ENCODE data around the gene DHX29. TPM values are rescaled to one million over a fixed set of nuclear protein-coding genes. Genes with fewer than 3 reads are reported as not detected.
A peak's percentile ranks its signal among the peaks of the same experiment; 100 is the strongest.

Gene DHX29
- total RNA-seq, 3 donors from 2014 or later (not counting 1 experiment from before 2014, with no cell fraction given) = 16.7 to 22.0 (median 19.3) TPM

GRCh38 chr5:55222985-55223811 is 84.3 kb downstream of the DHX29 start:
- Mint-ChIP-seq H3K36me3 (no peaks in the 10 kb centered on the region), H3K9me3 (no peaks in the 10 kb centered on the region), H3K27ac (no peak overlapping the region), H3K27me3 (ENCODE audit: low read depth in 2 of 2) (peaks cover 76 to 80% of the 10 kb centered on the region in 2 donors), H3K4me1 (peaks cover 27 to 33% of the 10 kb centered on the region in 2 donors), H3K4me3 (no peak overlapping the region)
- intact Hi-C loops (cut with micrococcal nuclease) = no loop called here
- no peak for TF ChIP-seq CTCF (IDR thresholded peaks at IDR 0.05)
- 5% methylated on average over 61 of the region's 61 CpGs for WGBS (ENCODE audit: insufficient coverage)
- Histone ChIP-seq H3K27me3 (ENCODE audit: control insufficient read depth, insufficient read depth, low read length) (peaks cover 69% of the 10 kb centered on the region), H3K27ac (ENCODE audit: low read length) (no peak overlapping the region), H3K4me3 (ENCODE audit: low read length) (no peak overlapping the region), H3K9me3 (ENCODE audit: control insufficient read depth, insufficient read depth, low read length) (no peaks in the 10 kb centered on the region), H3K36me3 (ENCODE audit: control insufficient read depth, insufficient read depth, low read length) (no peaks in the 10 kb centered on the region), H3K4me1 (ENCODE audit: control insufficient read depth, insufficient read depth, low read length) (peaks cover 41% of the 10 kb centered on the region)
- ATAC-seq = no peak
- DNase-seq = peak in 1 of 2 donors; percentile 39

GRCh38 chr5:55222092-55222984 is 85.2 kb downstream of the DHX29 start:
- peaks cover 72 to 78% of the 10 kb centered on the region in 2 donors for H3K27me3 Mint-ChIP-seq (ENCODE audit: low read depth in 2 of 2)
- H3K27ac Mint-ChIP-seq = no peak overlapping the region

GRCh38 chr5:55220433-55221185 is 86.9 kb downstream of the DHX29 start:
- H3K27ac ChIP-seq (ENCODE audit: low read length) = no peak overlapping the region
- no peaks in the 10 kb centered on the region for H3K36me3 ChIP-seq (ENCODE audit: control insufficient read depth, insufficient read depth, low read length)
- no peak overlapping the region for H3K4me3 ChIP-seq (ENCODE audit: low read length)
- intact Hi-C loops (cut with micrococcal nuclease) = no loop called here
- no peak for TF ChIP-seq CTCF (IDR thresholded peaks at IDR 0.05)
- H3K27me3 Mint-ChIP-seq (ENCODE audit: low read depth in 2 of 2) = peaks cover 68 to 78% of the 10 kb centered on the region in 2 donors
- no peak overlapping the region for H3K27ac Mint-ChIP-seq
- peak in 2 of 3 donors; percentile 29 to 58 for ATAC-seq
- H3K4me1 ChIP-seq (ENCODE audit: control insufficient read depth, insufficient read depth, low read length) = peaks cover 21% of the 10 kb centered on the region
- peaks cover 21% of the 10 kb centered on the region in 2 donors for H3K4me1 Mint-ChIP-seq
- 6% methylated on average over 62 of the region's 62 CpGs for WGBS (ENCODE audit: insufficient coverage)
- no peak for DNase-seq
- H3K27me3 ChIP-seq (ENCODE audit: control insufficient read depth, insufficient read depth, low read length) = peaks cover 53% of the 10 kb centered on the region
- peak overlapping the region; percentile 65 for H3K4me3 Mint-ChIP-seq
- H3K9me3 ChIP-seq (ENCODE audit: control insufficient read depth, insufficient read depth, low read length) = no peaks in the 10 kb centered on the region
- H3K9me3 Mint-ChIP-seq = no peaks in the 10 kb centered on the region
- H3K36me3 Mint-ChIP-seq = no peaks in the 10 kb centered on the region

More at GRCh38 chr5:55222092-55222984, 85.2 kb downstream of the DHX29 start:
- Mint-ChIP-seq H3K36me3 (no peaks in the 10 kb centered on the region), H3K4me1 (peaks cover 21 to 28% of the 10 kb centered on the region in 2 donors), H3K9me3 (no peaks in the 10 kb centered on the region), H3K4me3 (no peak overlapping the region)
- Histone ChIP-seq H3K4me3 (ENCODE audit: low read length) (no peak overlapping the region), H3K36me3 (ENCODE audit: control insufficient read depth, insufficient read depth, low read length) (no peaks in the 10 kb centered on the region), H3K27me3 (ENCODE audit: control insufficient read depth, insufficient read depth, low read length) (peaks cover 62% of the 10 kb centered on the region), H3K27ac (ENCODE audit: low read length) (no peak overlapping the region), H3K9me3 (ENCODE audit: control insufficient read depth, insufficient read depth, low read length) (no peaks in the 10 kb centered on the region), H3K4me1 (ENCODE audit: control insufficient read depth, insufficient read depth, low read length) (peaks cover 34% of the 10 kb centered on the region)
- intact Hi-C loops (cut with micrococcal nuclease) = no loop called here
- ATAC-seq = no peak
- no peak for TF ChIP-seq CTCF (IDR thresholded peaks at IDR 0.05)
- DNase-seq = no peak
- 25% methylated on average over 30 of the region's 30 CpGs for WGBS (ENCODE audit: insufficient coverage)
